IPS-18a (cell line): ENCODE measurements around the gene PRKACB.
"Not testable (repeated sequence)": the region's sequence is repeated elsewhere in the genome, so short reads cannot be mapped to it uniquely, and the experiment has no call there.

ENCODE experiments used
- H3K27ac ChIP-seq: one replicate; pipeline ENCODE4 v1.5.1; 2013; ENCODE audit warnings: low read length
- H3K27me3 ChIP-seq: one replicate; pipeline ENCODE4 v1.6.1; 2013; ENCODE audit warnings: mild to moderate bottlenecking, low read length; ENCODE audit not compliant: control insufficient read depth, insufficient read depth
- H3K36me3 ChIP-seq: one replicate; pipeline ENCODE4 v1.6.1; 2013; ENCODE audit warnings: low read depth, low read length; ENCODE audit not compliant: control insufficient read depth
- H3K4me1 ChIP-seq: one replicate; pipeline ENCODE4 v1.6.1; 2013; ENCODE audit warnings: low read depth, low read length; ENCODE audit not compliant: control insufficient read depth
- H3K4me3 ChIP-seq: one replicate; pipeline ENCODE4 v1.5.1; 2013; ENCODE audit warnings: low read length
- H3K9ac ChIP-seq: one replicate; pipeline ENCODE4 v1.6.1; 2013; ENCODE audit warnings: mild to moderate bottlenecking, low read length, moderate library complexity
- H3K9me3 ChIP-seq: one replicate; pipeline ENCODE4 v1.6.1; 2013; ENCODE audit warnings: low read depth, low read length; ENCODE audit not compliant: control insufficient read depth

Gene PRKACB

DNA sequence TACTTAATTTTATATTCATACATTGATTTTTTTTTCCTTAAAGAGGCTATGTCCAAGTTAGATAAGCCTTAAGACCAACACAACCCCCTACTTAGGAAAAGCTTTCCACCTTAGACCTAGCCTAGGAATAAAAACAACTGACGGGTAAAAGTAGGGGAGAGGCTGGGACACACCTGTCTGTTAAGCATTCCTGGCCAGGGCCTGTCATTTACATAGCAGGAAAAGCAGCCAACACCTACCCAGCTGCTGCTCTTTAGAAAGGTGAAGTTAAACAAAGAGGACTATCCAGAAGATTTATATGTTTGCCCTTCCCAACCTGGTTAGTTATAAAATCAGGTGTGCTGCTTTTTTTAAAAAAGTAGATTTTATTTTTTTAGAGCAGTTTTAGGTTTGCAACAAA is 128.3 kb downstream of the PRKACB start:
- Histone ChIP-seq H3K9me3 (no peaks in the 10 kb centered on the region), H3K27me3 (no peaks in the 10 kb centered on the region), H3K36me3 (no peaks in the 10 kb centered on the region), H3K4me1 (peaks cover 17% of the 10 kb centered on the region), H3K27ac (no peak overlapping the region), H3K9ac (no peak overlapping the region), H3K4me3 (no peak overlapping the region)

DNA sequence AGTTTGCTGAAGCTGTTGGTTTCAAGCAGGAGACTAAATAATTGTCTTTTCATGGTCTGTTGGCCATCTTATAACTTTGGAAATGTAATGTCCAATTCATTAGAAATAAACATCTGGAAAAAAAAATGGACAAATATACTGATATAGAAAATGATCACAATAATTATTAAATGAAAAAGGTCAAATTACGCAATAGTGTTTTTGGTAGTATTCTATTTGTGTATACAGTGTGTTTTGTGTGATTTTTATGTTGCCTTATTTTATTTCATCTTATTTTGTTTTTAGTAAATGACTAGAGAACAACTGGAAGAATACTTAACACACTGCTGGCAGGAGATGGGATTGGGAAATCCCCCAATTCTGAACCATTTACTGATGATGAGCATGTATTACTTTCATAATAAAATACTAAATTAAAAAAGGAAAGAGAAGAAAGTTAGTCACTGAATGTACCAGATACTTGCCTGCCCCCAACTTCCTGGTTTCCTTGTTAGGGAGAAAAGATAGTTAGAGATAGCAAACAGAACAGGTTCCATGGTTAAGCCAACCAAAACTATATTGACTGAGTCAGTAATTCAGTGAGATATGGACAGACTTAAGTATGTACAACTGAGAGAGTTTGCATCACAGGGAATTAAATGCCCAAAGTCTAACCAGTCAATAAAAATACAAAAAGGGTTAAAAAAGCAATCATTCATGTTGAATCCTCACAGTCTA is 133.4 kb downstream of the PRKACB start:
- H3K9me3 ChIP-seq, result no peaks in the 10 kb centered on the region
- H3K36me3 ChIP-seq, result no peaks in the 10 kb centered on the region
- H3K9ac ChIP-seq, result no peak overlapping the region
- no peak overlapping the region for H3K4me3 ChIP-seq
- no peaks in the 10 kb centered on the region for H3K27me3 ChIP-seq
- H3K4me1 ChIP-seq, result peaks cover 3% of the 10 kb centered on the region
- no peak overlapping the region for H3K27ac ChIP-seq

DNA sequence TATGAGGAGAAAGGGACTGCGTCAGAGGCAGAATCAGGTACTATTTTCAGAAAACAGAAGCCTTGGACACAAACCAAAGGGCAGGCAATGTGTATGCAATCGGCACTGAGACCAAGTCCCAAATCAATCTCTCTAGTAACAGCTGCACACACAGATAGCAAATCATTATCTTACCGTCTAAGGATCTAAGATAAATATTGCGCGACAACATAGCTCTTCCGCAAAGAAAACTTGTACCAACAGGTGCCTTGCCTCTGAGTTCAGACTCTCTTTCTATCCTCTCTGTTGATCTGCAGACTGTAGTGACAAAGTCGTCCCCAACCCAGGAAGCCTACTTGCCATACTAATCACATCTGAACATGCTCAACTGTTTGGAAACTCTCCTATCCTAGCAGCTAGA is 134.8 kb downstream of the PRKACB start:
- no peak overlapping the region for H3K27ac ChIP-seq
- H3K9ac ChIP-seq, result no peak overlapping the region
- H3K4me1 ChIP-seq, result no peaks in the 10 kb centered on the region
- H3K36me3 ChIP-seq, result no peaks in the 10 kb centered on the region
- H3K27me3 ChIP-seq, result no peaks in the 10 kb centered on the region
- H3K4me3 ChIP-seq, result no peak overlapping the region
- no peaks in the 10 kb centered on the region for H3K9me3 ChIP-seq

DNA sequence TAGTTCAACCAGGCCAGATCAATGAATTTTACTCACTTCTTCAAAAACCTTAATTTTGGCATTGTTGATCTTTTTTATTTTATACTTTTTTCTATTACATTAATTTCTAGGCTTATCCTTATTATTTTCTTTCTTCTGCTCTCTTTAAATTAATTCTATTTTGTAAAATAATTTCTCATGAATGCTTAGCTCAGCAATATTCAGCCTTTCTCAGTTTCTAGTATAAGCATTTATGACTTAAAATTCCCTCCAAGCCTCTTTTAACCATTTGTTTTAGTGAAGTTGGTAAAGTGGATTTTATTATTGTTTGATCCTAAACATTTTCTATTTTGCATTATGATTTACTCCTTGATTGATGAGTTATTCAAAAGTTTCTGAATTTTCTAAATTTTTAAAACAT is 136.8 kb downstream of the PRKACB start:
- no peak overlapping the region for H3K4me3 ChIP-seq
- H3K9ac ChIP-seq, result no peak overlapping the region
- peaks cover 2% of the 10 kb centered on the region for H3K9me3 ChIP-seq
- no peaks in the 10 kb centered on the region for H3K27me3 ChIP-seq
- H3K27ac ChIP-seq, result no peak overlapping the region
- no peaks in the 10 kb centered on the region for H3K36me3 ChIP-seq
- no peaks in the 10 kb centered on the region for H3K4me1 ChIP-seq

DNA sequence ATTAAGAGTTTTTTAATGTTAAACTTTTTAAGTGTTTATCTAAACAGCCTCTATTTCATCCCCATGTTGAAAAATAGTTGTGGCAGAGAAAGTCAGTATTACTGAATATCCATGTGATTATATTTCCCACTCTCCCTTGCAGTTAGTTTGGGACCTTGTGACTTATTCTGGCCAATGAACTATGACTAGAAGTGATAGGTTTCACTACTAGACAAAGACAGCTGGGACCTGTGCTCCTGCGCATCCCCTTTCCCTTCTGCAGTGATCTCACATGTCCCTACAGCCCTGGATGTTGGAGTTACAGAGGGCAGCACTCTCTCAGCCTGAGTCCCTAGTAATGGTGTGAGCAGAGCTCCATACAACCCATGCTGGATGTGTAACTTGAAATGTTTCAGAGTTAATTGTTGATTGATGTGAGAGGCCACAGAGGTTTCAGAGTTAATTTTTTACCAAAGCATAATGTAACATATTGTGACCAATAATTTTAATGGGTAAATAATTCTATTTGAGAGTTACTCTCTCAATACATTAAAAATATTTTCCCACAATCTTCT is 138.8 kb downstream of the PRKACB start:
- Histone ChIP-seq H3K36me3 (no peaks in the 10 kb centered on the region), H3K4me1 (no peaks in the 10 kb centered on the region), H3K4me3 (no peak overlapping the region), H3K9ac (no peak overlapping the region), H3K9me3 (peaks cover 14% of the 10 kb centered on the region), H3K27ac (no peak overlapping the region), H3K27me3 (no peaks in the 10 kb centered on the region)

DNA sequence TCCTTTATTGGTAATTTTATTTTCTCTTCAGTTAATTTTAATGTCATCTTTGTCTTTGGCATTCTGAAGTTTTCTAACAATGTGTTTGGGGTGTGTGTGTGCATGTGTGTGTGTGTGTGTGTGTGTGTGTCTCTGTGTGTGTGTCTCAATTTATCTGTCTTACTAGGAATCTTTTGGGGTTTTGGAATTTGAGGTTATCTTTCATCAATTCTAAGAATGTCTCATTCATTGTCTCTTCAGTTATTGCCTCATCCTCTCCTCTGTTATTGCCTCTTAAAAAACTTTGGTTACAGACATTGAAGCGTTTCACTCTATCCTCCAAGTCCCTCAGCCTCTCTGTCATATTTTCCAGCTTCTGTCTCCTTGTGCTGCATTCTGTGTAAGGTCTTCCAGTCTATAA is 139.3 kb downstream of the PRKACB start:
- Histone ChIP-seq H3K36me3 (no peaks in the 10 kb centered on the region), H3K27me3 (no peaks in the 10 kb centered on the region), H3K27ac (no peak overlapping the region), H3K9me3 (peaks cover 14% of the 10 kb centered on the region), H3K9ac (no peak overlapping the region), H3K4me3 (no peak overlapping the region), H3K4me1 (no peaks in the 10 kb centered on the region)

DNA sequence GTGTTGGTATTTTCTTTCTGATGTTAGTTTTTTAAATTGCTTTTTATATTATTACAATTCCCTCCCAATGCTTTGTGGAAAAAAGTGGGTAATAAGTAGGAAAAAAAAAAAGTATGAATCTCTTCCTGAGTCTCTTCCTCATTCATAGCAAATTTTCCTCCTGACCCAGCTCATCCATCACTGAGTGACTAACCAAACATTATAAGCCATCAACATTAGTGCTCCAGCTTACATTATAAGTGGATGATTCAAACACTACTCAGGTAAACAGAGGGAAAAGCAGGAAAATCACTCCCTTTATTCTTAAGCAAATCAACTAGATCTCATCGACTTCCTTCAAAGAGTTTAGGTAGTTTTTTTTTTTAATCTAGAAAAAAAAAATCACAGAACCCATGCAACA is 142.0 kb downstream of the PRKACB start:
- Histone ChIP-seq H3K27ac (no peak overlapping the region), H3K27me3 (no peaks in the 10 kb centered on the region), H3K4me3 (no peak overlapping the region), H3K9me3 (peaks cover 18% of the 10 kb centered on the region), H3K9ac (no peak overlapping the region), H3K36me3 (no peaks in the 10 kb centered on the region), H3K4me1 (no peaks in the 10 kb centered on the region)

DNA sequence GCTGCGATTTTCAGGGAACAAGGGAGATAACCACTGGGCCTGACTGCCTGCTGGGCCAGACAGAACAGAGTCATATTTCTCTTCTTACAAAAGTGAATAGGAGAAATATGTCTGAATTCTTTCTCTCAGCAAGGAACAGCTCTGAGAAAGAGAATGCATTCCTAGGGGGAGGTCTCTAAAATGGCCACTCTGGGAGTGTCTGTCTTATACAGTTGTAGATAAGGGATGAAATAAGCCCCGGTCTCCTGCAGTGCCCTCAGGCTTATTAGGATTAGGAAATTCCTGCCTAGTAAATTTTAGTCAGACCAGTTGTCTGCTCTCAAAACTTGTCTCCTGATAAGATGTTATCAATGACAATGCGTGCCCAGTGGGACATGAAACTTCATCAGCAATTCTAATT is 143.3 kb downstream of the PRKACB start:
- not testable (repeated sequence) for H3K4me1 ChIP-seq, H3K36me3 ChIP-seq, H3K27ac ChIP-seq, H3K27me3 ChIP-seq, H3K9ac ChIP-seq, H3K4me3 ChIP-seq
- H3K9me3 ChIP-seq, result peaks cover 18% of the 10 kb centered on the region
